Endodermal cell (in vitro differentiated cells): ENCODE results near the gene UBR1. TPM values are rescaled to one million over a fixed set of nuclear protein-coding genes. Genes with fewer than 3 reads are reported as not detected.

Experiments used
- DNase-seq: peaks from one replicate; pipeline ENCODE4 v3.0.0-alpha.2; 2017
- H3K27ac ChIP-seq: 2 replicates; pipeline ENCODE4 v1.5.1; 2013; ENCODE audit warnings: mild to moderate bottlenecking, low read depth, low read length, moderate library complexity
- H3K27me3 ChIP-seq: 2 replicates; pipeline ENCODE4 v1.6.1; 2013; ENCODE audit warnings: mild to moderate bottlenecking, low read length, moderate library complexity; ENCODE audit not compliant: insufficient read depth, control insufficient read depth, poor library complexity, severe bottlenecking
- H3K36me3 ChIP-seq: 2 replicates; pipeline ENCODE4 v1.7.0; 2013; ENCODE audit warnings: mild to moderate bottlenecking, low read length, moderate library complexity; ENCODE audit not compliant: control insufficient read depth, insufficient read depth
- H3K4me1 ChIP-seq: one replicate; pipeline ENCODE4 v1.7.0; 2013; ENCODE audit warnings: low read length; ENCODE audit not compliant: control insufficient read depth, insufficient read depth
- H3K4me3 ChIP-seq: 2 replicates; pipeline ENCODE4 v1.5.1; 2013; ENCODE audit warnings: mild to moderate bottlenecking, low read length, moderate library complexity
- H3K9ac ChIP-seq: 2 replicates; pipeline ENCODE4 v1.6.1; 2013; ENCODE audit warnings: mild to moderate bottlenecking, low read length, moderate library complexity; ENCODE audit not compliant: poor library complexity, severe bottlenecking; ENCODE audit errors: extremely low read depth
- H3K9me3 ChIP-seq: 2 replicates; pipeline ENCODE4 v1.6.1; 2013; ENCODE audit warnings: mild to moderate bottlenecking, low read length, moderate library complexity; ENCODE audit not compliant: control insufficient read depth
- H3K27ac Mint-ChIP-seq: 2 replicates; pipeline ENCODE4 v1.8.0; 2020; ENCODE audit warnings: mixed read lengths
- H3K27me3 Mint-ChIP-seq: 2 replicates; pipeline ENCODE4 v1.8.0; 2021; ENCODE audit warnings: mild to moderate bottlenecking, mixed read lengths; ENCODE audit not compliant: insufficient read depth
- H3K36me3 Mint-ChIP-seq: 2 replicates; pipeline ENCODE4 v1.8.0; 2020; ENCODE audit warnings: low read depth, mixed read lengths
- H3K4me1 Mint-ChIP-seq: 2 replicates; pipeline ENCODE4 v1.8.0; 2020; ENCODE audit warnings: mixed read lengths
- H3K4me3 Mint-ChIP-seq: 2 replicates; pipeline ENCODE4 v1.8.0; 2020; ENCODE audit warnings: mild to moderate bottlenecking, moderate library complexity, mixed read lengths
- H3K9me3 Mint-ChIP-seq: 2 replicates; pipeline ENCODE4 v1.8.0; 2020; ENCODE audit warnings: mild to moderate bottlenecking, mixed read lengths
- WGBS, 2 experiments: methylation state at CpG; one replicate each; pipeline versions ENCODE4 v1.1.5 to v1.1.7; 2013; ENCODE audit warnings: missing lambda C conversion rate in 2 of 2, mixed read lengths in 1 of 2; ENCODE audit not compliant: insufficient coverage in 1 of 2, insufficient read length in 1 of 2; 5-methylcytosine and 5-hydroxymethylcytosine counted together
- total RNA-seq, 2 donors: library from RNA; stranded (reverse); fragmentation: NEBNext Ultra II Directional in 1 of 2; extraction: Animal tissue kit (Norgen Biotek cat#: 25700) in 1 of 2; gene quantifications; 2 replicates in 1 of 2; 3 replicates in 1 of 2; pipeline ENCODE4 v1.2.1, GENCODE V29; 2021
- TF ChIP-seq, protein P1 (sequence below): fragments of 200-600 bp; sonication (generic); conservative IDR thresholded peaks from 2 replicates; pipeline ENCODE4 v1.5.0; 2021; ENCODE audit warnings: antibody characterized with exemption, mild to moderate bottlenecking

The UBR1 gene
- total RNA-seq, 2 donors from 2014 or later = 30.3 to 30.9 TPM

DNA sequence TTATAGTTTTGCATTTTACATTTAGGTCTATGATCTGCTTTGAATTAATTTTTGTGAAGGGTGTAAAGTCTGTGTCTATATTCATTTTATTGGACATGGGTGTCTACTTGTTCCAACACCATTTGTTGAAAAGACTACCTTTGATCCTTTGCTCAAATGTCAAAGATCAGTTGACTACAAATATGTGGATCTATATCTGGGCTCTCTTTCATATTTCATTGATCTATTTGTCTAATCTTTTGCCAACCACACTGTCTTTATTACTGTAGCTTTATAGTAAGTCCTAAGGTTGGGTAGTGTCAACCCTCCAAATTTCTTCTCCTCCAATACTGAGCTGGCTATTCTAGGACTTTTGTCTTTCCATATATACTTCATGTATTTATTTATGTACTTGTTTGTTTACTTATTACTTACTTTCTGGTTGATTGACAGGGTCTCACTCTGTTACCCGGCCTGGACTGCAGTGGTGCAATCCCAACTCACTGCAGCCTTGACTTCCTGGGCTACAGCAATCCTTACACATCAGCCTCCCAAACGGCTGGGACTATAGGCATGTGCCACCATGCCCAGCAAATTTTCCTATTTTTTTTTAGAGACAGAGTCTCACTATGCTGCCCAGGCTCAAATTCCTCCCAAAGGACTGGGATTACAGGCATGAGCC is 131.5 kb downstream of the UBR1 start:
- Mint-ChIP-seq H3K9me3 (peaks cover 22% of the 10 kb centered on the region), H3K36me3 (peaks cover 83% of the 10 kb centered on the region), H3K27ac (no peak overlapping the region), H3K27me3 (no peaks in the 10 kb centered on the region), H3K4me3 (no peak overlapping the region), H3K4me1 (no peaks in the 10 kb centered on the region)
- TF ChIP-seq, protein P1, sequence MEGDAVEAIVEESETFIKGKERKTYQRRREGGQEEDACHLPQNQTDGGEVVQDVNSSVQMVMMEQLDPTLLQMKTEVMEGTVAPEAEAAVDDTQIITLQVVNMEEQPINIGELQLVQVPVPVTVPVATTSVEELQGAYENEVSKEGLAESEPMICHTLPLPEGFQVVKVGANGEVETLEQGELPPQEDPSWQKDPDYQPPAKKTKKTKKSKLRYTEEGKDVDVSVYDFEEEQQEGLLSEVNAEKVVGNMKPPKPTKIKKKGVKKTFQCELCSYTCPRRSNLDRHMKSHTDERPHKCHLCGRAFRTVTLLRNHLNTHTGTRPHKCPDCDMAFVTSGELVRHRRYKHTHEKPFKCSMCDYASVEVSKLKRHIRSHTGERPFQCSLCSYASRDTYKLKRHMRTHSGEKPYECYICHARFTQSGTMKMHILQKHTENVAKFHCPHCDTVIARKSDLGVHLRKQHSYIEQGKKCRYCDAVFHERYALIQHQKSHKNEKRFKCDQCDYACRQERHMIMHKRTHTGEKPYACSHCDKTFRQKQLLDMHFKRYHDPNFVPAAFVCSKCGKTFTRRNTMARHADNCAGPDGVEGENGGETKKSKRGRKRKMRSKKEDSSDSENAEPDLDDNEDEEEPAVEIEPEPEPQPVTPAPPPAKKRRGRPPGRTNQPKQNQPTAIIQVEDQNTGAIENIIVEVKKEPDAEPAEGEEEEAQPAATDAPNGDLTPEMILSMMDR = no peak
- 94 to 100% methylated on average over 1 to 2 of the region's 2 CpGs for WGBS, 2 experiments
- Histone ChIP-seq H3K27me3 (no peaks in the 10 kb centered on the region), H3K36me3 (peaks cover 70% of the 10 kb centered on the region), H3K9me3 (peaks cover 22% of the 10 kb centered on the region), H3K4me1 (no peaks in the 10 kb centered on the region), H3K4me3 (no peak overlapping the region), H3K9ac (no peak overlapping the region), H3K27ac (no peak overlapping the region)
- no peak for DNase-seq

DNA sequence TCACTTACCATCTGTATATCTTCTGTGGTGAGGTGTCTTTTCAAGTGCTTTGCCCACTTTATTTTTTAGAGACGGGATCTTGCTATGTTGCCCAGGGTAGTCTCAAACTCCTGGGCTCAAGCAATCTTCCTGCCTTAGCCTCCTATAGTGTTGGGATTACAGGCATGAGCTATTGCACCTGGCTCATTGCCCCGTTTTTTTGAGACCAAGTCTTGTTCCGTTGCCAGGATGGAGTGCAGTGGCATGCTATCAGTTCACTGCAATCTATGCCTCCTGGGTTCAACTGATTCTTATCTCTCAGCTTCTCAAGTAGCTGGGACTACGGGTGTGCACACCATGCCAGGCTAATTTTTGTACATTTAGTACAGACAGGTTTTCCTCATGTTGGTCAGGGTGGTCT is 132.7 kb downstream of the UBR1 start:
- H3K4me3 ChIP-seq = no peak overlapping the region
- H3K9ac ChIP-seq = no peak overlapping the region
- H3K27me3 ChIP-seq = no peaks in the 10 kb centered on the region
- no peaks in the 10 kb centered on the region for H3K27me3 Mint-ChIP-seq
- H3K27ac ChIP-seq = no peak overlapping the region
- TF ChIP-seq, protein P1 = no peak
- H3K4me3 Mint-ChIP-seq = no peak overlapping the region
- DNase-seq = no peak
- H3K36me3 Mint-ChIP-seq = peaks cover 86% of the 10 kb centered on the region
- H3K9me3 ChIP-seq = peaks cover 22% of the 10 kb centered on the region
- H3K4me1 ChIP-seq = no peaks in the 10 kb centered on the region
- H3K36me3 ChIP-seq = peaks cover 74% of the 10 kb centered on the region
- peaks cover 27% of the 10 kb centered on the region for H3K9me3 Mint-ChIP-seq
- no peak overlapping the region for H3K27ac Mint-ChIP-seq
- WGBS, 2 experiments = 94 to 98% methylated on average over 4 of the region's 4 CpGs
- no peaks in the 10 kb centered on the region for H3K4me1 Mint-ChIP-seq

DNA sequence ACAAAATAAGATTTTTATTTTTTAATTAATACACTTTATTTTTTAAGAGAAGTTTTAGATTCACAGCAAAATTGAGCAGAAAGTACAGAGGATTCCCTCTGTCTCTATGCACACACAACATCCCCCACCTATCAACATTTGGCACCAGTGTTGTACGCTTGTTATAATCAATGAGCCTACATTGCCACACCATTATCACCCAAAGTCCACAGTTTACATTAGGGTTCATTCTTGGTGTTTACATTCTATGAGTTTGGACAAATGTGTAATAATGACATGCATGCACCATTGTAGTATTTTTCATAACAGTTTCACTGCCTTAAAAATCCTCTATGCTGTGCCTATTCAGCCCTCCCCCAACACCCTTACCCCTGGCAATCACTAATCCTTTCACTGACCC is 134.0 kb downstream of the UBR1 start:
- WGBS, 2 experiments = 100% methylated on average over 1 of the region's 1 CpG; no CpG with 5 or more reads in 1 of the 2 experiments
- Histone ChIP-seq H3K9me3 (peaks cover 22% of the 10 kb centered on the region), H3K36me3 (peaks cover 62% of the 10 kb centered on the region), H3K27ac (no peak overlapping the region), H3K9ac (no peak overlapping the region), H3K4me3 (no peak overlapping the region), H3K4me1 (no peaks in the 10 kb centered on the region), H3K27me3 (no peaks in the 10 kb centered on the region)
- Mint-ChIP-seq H3K36me3 (peaks cover 80% of the 10 kb centered on the region), H3K4me1 (no peaks in the 10 kb centered on the region), H3K27me3 (no peaks in the 10 kb centered on the region), H3K9me3 (peaks cover 27% of the 10 kb centered on the region), H3K27ac (no peak overlapping the region), H3K4me3 (no peak overlapping the region)
- TF ChIP-seq, protein P1 = no peak
- no peak for DNase-seq
